Activated T-helper 1 cell treated with Interleukin-2 at 50 U/mL for 16 hours (primary cell): ENCODE data around the gene CT47C1.

Experiments
- DNase-seq: peaks from one replicate; pipeline ENCODE4 v3.0.0-alpha.2; 2020; ENCODE audit warnings: low read depth

Gene CT47C1

DNA sequence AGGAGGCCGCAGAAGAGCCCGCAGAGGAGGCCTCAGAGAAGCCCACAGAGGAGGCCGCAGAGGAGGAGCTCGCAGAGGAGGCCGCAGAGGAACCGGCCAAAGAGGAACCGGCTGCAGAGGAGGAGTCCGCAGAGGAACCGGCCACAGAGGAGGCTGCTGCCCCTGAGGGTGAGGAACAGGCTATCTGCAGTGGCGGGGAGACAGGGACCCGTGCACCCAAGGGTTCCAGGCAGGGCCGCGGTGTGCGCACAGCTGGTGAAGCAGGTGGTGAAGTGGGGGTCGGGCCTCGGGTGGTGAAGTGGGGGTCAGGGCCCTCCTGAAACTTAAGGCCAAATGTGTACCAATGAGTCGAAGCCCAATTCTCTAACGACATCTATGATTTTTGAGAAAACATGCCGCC, 1.1 kb downstream of the CT47C1 start:
- no peak for DNase-seq

DNA sequence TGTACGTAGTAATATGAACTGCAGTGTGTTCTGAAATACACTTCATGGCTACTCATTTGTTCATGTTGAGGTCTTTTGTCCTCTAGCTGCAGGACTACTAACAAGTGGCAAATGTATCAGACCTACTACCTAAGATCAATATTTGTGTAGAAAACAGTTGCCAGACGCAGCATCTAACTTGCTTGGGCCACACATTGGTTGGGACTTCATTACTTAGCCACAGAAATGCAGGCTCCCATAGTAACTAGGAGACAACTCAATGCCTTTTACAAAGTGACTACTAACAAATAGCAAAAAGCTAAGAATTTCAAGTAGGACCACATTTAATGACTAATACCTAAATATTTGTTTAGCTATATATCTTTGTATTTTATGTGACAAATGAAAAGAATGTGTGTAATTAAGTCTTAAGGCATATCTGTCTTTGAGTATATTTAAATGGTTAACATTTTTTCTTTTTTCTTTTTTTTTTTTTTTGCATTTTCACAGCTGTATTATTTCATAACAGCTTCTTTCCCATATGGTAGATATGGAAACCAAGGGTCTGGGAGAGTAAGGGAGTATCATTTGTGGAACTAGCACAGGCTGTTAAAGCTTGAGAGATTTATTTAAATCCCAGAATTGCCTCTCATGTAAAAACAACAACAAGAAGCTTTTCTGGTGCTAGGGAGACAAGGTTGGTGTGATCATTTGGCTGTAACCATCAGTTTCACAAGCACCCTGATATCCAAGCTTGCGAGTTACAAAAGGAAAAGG, 2.7 kb downstream of the CT47C1 start:
- no peak for DNase-seq

GRCh38 chrX:119082278-119082677, 9.5 kb downstream of the CT47C1 start:
- no peak for DNase-seq

- no peak for DNase-seq
Measured at GRCh38 chrX:119084766-119085165, 12.0 kb downstream of the CT47C1 start.

DNA sequence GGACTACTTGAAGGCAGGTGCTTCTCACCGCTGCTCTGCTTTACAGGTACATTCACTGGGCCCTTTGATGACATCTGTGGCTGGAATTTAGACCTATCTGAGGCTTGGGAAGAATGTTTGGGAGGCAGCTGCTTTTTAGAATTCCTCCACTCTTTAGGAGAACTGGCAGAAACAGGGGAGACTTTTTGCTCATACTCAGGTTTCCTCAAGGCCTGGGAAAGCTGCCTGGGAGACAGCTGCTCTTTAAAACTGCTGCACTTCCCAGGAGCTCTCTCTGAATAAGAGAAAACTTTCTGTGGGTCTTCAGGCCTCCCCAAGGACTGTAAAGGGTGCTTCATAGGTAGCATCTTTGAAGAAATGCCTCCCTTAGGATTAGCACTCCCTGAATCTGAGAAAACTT, 14.3 kb downstream of the CT47C1 start:
- no peak for DNase-seq

DNA sequence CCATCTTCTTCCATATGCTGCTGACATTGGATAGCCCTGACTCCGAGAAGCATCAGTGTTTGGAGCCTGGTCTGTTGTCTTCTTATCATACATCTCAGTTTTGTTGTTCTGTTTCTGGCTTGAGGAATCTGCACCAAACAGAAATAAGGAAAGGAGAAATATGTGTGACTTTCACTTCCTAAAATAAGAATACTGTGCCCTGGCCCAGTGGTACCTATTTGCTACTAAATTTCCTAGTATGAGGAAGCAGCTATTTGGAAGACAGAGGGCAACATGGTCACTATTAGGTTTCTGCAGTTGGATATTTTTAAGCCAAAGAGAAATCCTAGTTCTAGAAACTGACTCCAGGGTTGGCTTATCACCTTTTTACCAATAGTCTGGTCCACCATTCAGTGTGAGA, 16.8 kb downstream of the CT47C1 start:
- DNase-seq = no peak

DNA sequence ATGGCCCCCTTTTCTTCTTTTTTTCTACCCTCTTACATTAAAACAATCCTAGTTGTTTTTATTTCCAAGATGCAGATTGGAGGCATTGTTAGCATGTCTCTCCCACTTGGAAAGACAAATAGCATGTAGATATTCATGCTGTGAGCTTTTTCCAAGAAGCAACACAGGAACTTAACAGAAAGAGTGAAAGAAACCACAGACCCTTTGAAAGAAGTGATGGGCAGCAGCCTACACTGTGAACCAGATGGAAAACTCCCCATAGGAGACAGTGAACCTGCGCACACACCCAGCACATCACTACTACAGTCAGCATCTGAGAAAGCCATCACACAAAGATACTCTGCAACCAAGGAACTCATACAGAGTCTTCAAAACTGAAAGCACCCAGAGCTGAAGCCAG, 17.8 kb downstream of the CT47C1 start:
- no peak for DNase-seq

DNA sequence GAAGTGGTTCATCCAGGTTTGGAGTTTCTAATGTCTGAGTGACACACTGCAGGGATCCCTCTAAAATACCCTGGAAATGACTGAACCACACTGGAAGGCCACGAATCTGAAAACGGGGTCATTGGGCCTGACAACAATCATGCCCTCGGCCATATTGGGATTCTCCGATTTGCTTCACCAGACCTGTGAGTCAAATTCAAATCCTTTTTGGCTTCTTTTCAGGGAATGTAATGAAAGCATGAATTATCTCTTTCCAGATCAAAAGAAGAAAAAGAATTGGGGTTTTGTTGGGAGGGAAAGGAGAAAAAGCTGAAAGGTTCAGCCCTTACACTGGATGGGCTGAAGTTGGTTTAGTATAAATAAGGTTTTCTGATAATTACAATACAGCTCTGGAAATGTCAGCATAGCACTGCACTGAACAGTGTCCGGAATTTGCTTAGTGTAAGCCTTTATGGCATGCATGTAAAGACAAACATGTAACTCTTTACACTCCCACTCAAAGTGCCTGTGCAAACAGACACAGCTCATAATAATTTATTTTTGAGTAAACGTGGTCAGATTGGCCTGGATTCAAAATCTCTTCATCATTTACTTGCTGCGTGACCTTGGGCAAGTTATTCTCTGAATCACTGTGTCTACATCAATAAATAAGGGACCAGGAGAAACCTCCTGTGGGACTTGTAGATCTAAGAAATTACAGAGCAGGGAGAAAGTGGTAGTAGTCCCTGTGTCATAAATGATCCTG, 21.4 kb downstream of the CT47C1 start:
- DNase-seq = no peak

DNA sequence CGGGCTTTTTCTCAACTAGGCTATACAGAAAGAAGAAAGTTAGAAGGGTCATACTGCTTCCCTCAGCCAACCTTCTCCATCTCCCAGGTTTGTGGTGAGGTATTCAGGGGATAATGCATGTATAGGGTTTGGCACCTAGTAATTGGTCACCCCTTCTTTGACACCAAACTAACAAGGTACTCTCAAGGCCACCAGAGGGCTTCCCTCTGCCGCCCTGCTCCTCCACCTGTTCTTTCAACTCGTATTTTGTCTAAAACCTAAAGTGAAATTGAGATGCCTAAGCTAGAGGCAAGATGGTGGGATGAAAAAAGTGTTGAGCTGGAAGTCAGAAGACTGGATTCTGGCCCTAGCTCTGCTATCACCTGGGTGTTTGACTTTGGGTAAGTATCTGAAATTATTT, 22.0 kb downstream of the CT47C1 start:
- DNase-seq = no peak

DNA sequence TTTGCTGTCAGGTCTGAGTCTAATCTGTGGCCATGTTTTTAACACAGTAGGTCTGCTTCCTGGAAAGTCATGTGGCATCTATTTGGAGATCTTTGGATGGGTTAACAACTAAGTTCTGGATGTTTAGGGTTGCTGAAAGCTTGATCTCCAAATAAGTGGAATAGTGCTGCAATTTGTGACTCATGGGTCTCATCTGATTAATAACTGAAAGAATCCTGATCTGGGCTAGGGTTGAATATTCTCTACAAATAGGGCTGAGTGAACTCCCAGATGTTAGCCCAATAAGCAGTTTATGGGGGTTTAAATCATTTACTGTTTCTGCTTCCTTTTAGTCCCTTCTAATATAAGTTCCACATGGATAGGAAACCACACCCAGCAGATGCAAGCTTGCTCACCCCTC, 23.1 kb downstream of the CT47C1 start:
- DNase-seq = no peak

GRCh38 chrX:119101168-119101567, 28.4 kb downstream of the CT47C1 start:
- DNase-seq = no peak

DNA sequence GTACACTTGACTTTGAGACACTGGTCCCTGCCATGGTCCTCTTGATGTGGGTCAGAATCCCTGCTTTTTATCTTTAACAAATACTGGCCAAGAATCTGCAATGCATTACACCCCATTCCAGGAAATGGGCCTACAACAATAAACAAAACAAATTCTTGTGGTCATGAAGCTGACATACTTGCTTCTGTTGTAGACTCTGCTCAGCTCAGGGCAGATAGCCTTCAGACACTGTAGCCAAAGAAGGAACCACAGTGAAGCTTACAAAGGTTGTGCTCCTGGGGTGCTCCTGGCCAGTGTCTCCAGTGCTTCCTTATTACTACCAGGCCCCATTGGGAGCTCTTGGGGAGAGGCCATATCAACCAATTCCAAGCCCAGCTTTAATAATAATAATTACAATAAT, 33.0 kb downstream of the CT47C1 start:
- DNase-seq = no peak

DNA sequence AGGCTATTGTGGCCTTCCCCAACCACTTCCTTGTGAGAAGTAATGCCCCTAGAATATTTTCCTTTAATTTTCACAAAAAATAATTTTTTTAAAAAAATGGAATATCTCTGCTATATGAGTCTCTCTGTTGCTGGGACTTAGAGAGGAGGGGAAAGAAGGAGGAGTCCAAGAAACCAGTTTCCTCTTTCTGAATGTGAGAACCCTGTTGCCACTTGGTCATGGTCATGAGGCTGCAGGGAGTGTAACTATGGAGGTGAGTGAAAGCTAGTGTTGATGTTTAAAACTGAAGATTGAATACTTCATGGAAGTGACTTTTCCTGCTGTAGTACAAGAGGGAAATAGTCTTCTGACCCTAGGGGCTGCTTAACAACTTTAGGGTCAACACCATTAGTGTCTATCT, 34.4 kb downstream of the CT47C1 start:
- DNase-seq = no peak

- no peak for DNase-seq
Measured at GRCh38 chrX:119118780-119119395, 46.1 kb downstream of the CT47C1 start.

- DNase-seq = no peak
Measured at GRCh38 chrX:119121341-119121740, 48.5 kb downstream of the CT47C1 start.
